GM19099 (cell line): ENCODE data around the gene C1orf174.

Experiments used
- POLR2A ChIP-seq: IDR thresholded peaks from 3 replicates; pipeline ENCODE4 v1.6.1; 2011; ENCODE audit warnings: low read depth; ENCODE audit not compliant: insufficient read length; ENCODE audit errors: extremely low read depth

Gene C1orf174

GRCh38 chr1:3852711-3853485 lies 47.2 kb downstream of the C1orf174 start:
- TF ChIP-seq POLR2A = no peak

GRCh38 chr1:3852091-3852490 lies 48.0 kb downstream of the C1orf174 start:
- no peak for TF ChIP-seq POLR2A

GRCh38 chr1:3851292-3851691 lies 48.8 kb downstream of the C1orf174 start:
- TF ChIP-seq POLR2A = no peak

GRCh38 chr1:3850857-3851256 lies 49.2 kb downstream of the C1orf174 start:
- no peak for TF ChIP-seq POLR2A

- TF ChIP-seq POLR2A = no peak
Observed at GRCh38 chr1:3847081-3847480, 53.0 kb downstream of the C1orf174 start.

- no peak for TF ChIP-seq POLR2A
Observed at GRCh38 chr1:3846541-3846940, 53.5 kb downstream of the C1orf174 start.

- TF ChIP-seq POLR2A = no peak
Observed at GRCh38 chr1:3842912-3843311, 57.2 kb downstream of the C1orf174 start.

- TF ChIP-seq POLR2A = no peak
Observed at GRCh38 chr1:3841491-3841890, 58.6 kb downstream of the C1orf174 start.
